ENCODE data around the gene COMMD8.

- no peak for TF ChIP-seq CTCF (IDR thresholded peaks at IDR 0.05; ENCODE audit: low read length)
- no peak for TF ChIP-seq EZH2 (optimal IDR thresholded peaks at IDR 0.05; ENCODE audit: low read depth, low read length)
- TF ChIP-seq EZH2phosphoT487 (IDR thresholded peaks at IDR 0.05; ENCODE audit: low read length) = no peak
Observed at GRCh38 chr4:47462799-47463234, 685 bp downstream of the COMMD8 start.

All from MM.1S (cell line).